SK-N-SH treated with all-trans-retinoic acid at 6 μM for 48 hours (cell line): ENCODE measurements around the gene HSPB6.

Experiments used
- PPARA ChIP-seq: fragments of 250-450 bp; sonication (Bioruptor Pico); IDR thresholded peaks from 2 replicates; pipeline ENCODE4 v1.5.0; 2020; ENCODE audit warnings: mild to moderate bottlenecking, borderline replicate concordance
- TOX ChIP-seq: fragments of 250-450 bp; sonication (Bioruptor Pico); IDR thresholded peaks from 2 replicates; pipeline ENCODE4 v1.8.0; 2021; ENCODE audit warnings: mild to moderate bottlenecking, moderate library complexity, borderline replicate concordance
- ZFP30 ChIP-seq: fragments of 450-650 bp; formaldehyde crosslinking; IDR thresholded peaks from 2 replicates; pipeline ENCODE4 v1.5.0; 2022; ENCODE audit warnings: mild to moderate bottlenecking, moderate library complexity
- ZNF565 ChIP-seq: fragments of 450-650 bp; formaldehyde crosslinking; conservative IDR thresholded peaks from 2 replicates; pipeline ENCODE4 v1.5.0; 2020; ENCODE audit warnings: low read depth, mild to moderate bottlenecking, moderate library complexity
- ZNF70 ChIP-seq: fragments of 450-650 bp; formaldehyde crosslinking; IDR thresholded peaks from 2 replicates; pipeline ENCODE4 v1.5.0; 2020; ENCODE audit warnings: mild to moderate bottlenecking, moderate library complexity
- TF ChIP-seq, protein P1 (sequence below): fragments of 250-450 bp; sonication (Bioruptor Pico); IDR thresholded peaks from 2 replicates; pipeline ENCODE4 v1.8.0; 2021; ENCODE audit warnings: low read depth, mild to moderate bottlenecking, moderate library complexity, borderline replicate concordance
- TF ChIP-seq, protein P2 (sequence below): fragments of 250-450 bp; sonication (Bioruptor Pico); IDR thresholded peaks from 2 replicates; pipeline ENCODE4 v1.5.0; 2020; ENCODE audit warnings: mild to moderate bottlenecking, moderate library complexity
- TF ChIP-seq, protein P3 (sequence below): fragments of 250-450 bp; sonication (Bioruptor Pico); IDR thresholded peaks from 2 replicates; pipeline ENCODE4 v1.8.0; 2020; ENCODE audit warnings: mild to moderate bottlenecking, moderate library complexity, borderline replicate concordance

DNA sequence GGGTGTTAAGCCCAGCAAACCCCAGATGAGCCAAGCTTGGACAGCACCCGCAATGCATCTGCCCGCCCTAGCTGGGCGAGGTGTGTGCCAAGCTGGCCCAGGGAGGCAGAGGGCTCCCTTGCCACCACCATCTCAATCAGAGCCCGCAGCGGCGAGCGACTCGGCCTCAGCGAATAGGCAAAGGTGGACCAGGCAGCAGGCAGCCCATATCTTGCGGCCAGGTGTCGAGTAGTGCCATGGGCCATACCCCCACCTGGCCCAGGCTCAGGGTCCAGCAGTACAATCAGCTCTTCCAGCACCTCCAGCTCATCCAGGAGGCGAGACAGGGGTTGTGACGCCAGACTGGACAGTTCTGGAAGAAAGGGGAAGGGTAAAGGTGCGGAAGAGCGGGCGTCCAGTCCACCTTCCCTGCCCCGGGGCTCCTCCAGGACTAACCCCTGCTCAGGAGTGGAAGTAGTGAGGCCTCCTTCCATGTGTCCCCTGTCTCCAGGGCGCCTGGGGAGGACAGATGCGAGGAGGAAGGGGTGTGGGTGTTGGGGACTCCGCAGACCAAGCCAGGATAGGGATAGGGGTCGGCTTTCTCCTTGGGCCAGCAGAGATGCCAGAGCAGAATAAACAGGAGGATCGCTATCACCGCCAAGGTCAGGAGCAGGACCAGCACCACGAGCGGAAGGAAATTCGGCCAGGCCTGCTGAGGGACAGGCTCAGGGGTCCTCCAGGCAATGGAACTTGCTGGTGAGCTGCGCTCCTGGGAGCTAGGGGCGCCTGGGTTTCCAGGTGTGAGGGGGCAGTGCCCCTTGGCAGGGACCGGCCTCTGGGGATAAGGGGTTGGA, 17.3 kb downstream of the HSPB6 start:
- TF ChIP-seq, protein P1, sequence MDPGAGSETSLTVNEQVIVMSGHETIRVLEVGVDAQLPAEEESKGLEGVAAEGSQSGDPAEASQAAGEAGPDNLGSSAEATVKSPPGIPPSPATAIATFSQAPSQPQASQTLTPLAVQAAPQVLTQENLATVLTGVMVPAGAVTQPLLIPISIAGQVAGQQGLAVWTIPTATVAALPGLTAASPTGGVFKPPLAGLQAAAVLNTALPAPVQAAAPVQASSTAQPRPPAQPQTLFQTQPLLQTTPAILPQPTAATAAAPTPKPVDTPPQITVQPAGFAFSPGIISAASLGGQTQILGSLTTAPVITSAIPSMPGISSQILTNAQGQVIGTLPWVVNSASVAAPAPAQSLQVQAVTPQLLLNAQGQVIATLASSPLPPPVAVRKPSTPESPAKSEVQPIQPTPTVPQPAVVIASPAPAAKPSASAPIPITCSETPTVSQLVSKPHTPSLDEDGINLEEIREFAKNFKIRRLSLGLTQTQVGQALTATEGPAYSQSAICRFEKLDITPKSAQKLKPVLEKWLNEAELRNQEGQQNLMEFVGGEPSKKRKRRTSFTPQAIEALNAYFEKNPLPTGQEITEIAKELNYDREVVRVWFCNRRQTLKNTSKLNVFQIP (CRISPR knock-in tag): no peak
- no peak for TF ChIP-seq ZNF70
- no peak for TF ChIP-seq ZFP30 (CRISPR knock-in tag)
- TF ChIP-seq, protein P2, sequence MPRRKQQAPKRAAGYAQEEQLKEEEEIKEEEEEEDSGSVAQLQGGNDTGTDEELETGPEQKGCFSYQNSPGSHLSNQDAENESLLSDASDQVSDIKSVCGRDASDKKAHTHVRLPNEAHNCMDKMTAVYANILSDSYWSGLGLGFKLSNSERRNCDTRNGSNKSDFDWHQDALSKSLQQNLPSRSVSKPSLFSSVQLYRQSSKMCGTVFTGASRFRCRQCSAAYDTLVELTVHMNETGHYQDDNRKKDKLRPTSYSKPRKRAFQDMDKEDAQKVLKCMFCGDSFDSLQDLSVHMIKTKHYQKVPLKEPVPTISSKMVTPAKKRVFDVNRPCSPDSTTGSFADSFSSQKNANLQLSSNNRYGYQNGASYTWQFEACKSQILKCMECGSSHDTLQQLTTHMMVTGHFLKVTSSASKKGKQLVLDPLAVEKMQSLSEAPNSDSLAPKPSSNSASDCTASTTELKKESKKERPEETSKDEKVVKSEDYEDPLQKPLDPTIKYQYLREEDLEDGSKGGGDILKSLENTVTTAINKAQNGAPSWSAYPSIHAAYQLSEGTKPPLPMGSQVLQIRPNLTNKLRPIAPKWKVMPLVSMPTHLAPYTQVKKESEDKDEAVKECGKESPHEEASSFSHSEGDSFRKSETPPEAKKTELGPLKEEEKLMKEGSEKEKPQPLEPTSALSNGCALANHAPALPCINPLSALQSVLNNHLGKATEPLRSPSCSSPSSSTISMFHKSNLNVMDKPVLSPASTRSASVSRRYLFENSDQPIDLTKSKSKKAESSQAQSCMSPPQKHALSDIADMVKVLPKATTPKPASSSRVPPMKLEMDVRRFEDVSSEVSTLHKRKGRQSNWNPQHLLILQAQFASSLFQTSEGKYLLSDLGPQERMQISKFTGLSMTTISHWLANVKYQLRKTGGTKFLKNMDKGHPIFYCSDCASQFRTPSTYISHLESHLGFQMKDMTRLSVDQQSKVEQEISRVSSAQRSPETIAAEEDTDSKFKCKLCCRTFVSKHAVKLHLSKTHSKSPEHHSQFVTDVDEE: no peak
- no peak for TF ChIP-seq TOX (CRISPR knock-in tag)
- TF ChIP-seq PPARA (CRISPR knock-in tag): no peak
- no peak for TF ChIP-seq ZNF565 (CRISPR knock-in tag)
- TF ChIP-seq, protein P3, sequence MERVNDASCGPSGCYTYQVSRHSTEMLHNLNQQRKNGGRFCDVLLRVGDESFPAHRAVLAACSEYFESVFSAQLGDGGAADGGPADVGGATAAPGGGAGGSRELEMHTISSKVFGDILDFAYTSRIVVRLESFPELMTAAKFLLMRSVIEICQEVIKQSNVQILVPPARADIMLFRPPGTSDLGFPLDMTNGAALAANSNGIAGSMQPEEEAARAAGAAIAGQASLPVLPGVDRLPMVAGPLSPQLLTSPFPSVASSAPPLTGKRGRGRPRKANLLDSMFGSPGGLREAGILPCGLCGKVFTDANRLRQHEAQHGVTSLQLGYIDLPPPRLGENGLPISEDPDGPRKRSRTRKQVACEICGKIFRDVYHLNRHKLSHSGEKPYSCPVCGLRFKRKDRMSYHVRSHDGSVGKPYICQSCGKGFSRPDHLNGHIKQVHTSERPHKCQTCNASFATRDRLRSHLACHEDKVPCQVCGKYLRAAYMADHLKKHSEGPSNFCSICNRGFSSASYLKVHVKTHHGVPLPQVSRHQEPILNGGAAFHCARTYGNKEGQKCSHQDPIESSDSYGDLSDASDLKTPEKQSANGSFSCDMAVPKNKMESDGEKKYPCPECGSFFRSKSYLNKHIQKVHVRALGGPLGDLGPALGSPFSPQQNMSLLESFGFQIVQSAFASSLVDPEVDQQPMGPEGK (CRISPR knock-in tag): no peak
